ENCODE data around the gene GPS1.

GPS1 gene

GRCh38 chr17:82055965-82056728 is 4.4 kb downstream of the GPS1 start:
- FAIRE-seq (no peak), DNase-seq (ENCODE audit: extremely low spot score, insufficient read length, low read depth) (no peak)

DNA sequence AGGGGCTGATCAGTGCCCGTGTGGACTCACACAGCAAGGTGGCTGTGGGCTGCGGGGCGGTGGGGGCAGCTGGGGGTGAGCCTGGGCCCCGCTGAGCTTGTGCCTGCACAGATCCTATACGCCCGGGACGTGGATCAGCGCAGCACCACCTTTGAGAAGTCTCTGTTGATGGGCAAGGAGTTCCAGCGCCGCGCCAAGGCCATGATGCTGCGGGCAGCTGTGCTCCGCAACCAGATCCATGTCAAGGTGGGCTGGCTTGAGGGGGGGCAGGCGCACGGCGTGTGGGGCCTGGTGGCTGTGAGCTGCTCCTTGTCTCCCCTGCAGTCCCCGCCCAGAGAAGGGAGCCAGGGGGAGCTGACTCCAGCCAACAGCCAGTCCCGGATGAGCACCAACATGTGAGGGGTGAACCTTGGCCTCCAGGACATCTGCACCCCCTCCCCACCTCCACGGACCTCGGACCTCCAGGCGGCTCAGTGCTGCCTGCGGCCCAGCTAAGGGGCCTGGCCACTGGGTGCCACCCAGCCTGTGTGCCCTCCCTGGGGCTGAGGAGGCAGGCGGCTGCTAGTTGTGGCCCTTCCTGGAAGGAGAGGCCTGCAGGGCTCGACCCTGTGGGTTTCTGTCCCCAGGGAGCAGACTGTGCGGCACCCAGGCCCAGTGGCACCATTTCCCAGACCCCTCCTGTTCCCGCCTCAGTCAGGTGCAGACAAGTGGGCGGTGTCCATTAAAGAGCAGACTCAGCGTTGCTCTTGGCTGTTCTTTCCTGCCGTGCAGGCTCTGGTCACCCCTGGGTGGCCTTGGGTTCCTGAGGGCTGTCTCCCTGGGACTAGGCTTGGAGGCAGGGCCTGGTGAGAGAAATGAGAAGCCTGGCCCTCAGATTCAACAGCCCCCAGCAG is 5.3 kb downstream of the GPS1 start:
- DNase-seq (ENCODE audit: extremely low spot score, insufficient read length, low read depth): no peak
- no peak for FAIRE-seq

GRCh38 chr17:82058230-82058854 is 6.6 kb downstream of the GPS1 start:
- DNase-seq (ENCODE audit: extremely low spot score, insufficient read length, low read depth) (no peak), FAIRE-seq (no peak)

- FAIRE-seq (no peak), DNase-seq (ENCODE audit: extremely low spot score, insufficient read length, low read depth) (no peak)
Observed at GRCh38 chr17:82058855-82059249, 7.2 kb downstream of the GPS1 start.

DNA sequence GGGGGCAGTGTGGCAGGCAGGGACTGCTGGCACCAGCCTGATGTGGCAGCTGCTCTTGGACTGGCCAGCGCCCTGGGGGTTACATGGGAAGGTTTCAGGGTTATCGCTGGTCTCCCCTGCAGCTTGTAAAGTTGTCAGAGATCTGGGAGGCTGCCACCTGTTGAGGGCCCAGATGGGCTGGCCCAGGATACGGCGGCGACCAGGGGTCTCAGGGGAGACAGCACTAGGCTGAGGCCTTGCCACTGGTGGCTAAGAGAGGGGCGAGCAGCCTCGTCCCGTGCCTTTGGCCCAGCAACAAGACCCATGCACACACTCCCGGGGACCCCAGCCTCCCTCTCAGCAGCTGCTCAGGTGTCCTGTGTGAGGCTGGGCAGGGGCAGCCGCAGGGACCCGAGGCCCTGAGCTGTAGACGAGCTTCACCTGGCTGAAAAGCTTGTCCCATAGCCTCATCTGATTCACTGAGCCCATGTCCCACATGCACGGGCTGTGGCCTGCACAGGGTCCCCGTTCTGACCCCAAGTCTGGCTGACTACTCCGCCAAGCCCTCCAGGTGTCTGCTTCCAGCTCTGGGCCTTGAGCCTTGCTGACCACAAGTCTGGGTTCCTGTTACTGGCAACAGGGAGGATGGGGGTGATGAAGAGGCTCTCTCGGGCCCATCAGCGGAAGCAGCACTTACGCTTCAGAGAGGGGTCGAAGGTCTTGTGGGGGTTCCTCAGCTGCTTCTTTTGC is 7.7 kb downstream of the GPS1 start:
- DNase-seq (ENCODE audit: extremely low spot score, insufficient read length, low read depth) (no peak), FAIRE-seq (no peak)

DNA sequence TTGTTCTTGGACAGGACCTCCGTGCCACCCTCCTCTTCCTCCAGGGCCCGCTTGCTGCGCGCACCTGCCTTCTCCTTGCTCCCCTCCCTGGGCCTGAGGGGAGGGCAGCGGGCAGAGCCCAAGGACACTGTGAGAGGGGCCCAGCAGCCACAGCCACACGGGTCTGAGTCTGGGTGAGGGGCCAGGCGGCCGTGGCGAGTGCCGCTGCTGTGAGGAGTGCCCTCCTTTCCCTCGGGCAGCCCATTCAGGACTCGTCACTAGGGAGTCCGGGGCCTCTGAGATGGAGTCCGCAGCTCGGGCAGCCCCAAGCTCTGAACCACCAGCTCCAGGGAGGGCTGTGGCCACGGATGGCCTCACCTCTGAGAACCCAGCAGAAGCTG is 8.3 kb downstream of the GPS1 start:
- no peak for DNase-seq (ENCODE audit: extremely low spot score, insufficient read length, low read depth)
- no peak for FAIRE-seq

GRCh38 chr17:82060614-82061013 is 8.9 kb downstream of the GPS1 start:
- no peak for DNase-seq (ENCODE audit: extremely low spot score, insufficient read length, low read depth)
- FAIRE-seq: no peak

GRCh38 chr17:82061047-82061925 is 9.6 kb downstream of the GPS1 start:
- FAIRE-seq (no peak), DNase-seq (ENCODE audit: extremely low spot score, insufficient read length, low read depth) (no peak)

GRCh38 chr17:82062076-82062983 is 10.6 kb downstream of the GPS1 start:
- FAIRE-seq: no peak
- no peak for DNase-seq (ENCODE audit: extremely low spot score, insufficient read length, low read depth)

DNA sequence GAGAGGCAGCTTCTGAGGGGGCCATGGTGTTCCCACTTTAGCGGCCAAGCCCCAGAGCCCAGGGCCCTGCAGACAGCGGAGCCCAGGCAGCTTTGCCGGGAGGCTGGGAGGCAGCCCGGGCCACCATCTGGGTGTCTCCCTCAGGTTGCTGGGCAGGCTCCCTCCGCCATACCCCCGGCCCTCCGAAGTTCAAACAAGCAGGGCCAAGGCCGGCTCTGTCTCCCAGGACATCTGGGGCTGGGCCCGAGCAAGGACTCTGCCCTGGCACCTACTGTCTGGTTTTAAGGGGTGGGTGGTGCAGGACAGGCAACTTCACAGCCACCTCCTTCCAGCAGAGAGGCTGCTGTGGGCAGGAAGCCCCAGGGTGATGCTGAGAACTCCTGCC is 11.3 kb downstream of the GPS1 start:
- no peak for FAIRE-seq
- DNase-seq (ENCODE audit: extremely low spot score, insufficient read length, low read depth): no peak

GRCh38 chr17:82063424-82064415 is 12.0 kb downstream of the GPS1 start:
- no peak for FAIRE-seq
- DNase-seq (ENCODE audit: extremely low spot score, insufficient read length, low read depth): no peak

DNA sequence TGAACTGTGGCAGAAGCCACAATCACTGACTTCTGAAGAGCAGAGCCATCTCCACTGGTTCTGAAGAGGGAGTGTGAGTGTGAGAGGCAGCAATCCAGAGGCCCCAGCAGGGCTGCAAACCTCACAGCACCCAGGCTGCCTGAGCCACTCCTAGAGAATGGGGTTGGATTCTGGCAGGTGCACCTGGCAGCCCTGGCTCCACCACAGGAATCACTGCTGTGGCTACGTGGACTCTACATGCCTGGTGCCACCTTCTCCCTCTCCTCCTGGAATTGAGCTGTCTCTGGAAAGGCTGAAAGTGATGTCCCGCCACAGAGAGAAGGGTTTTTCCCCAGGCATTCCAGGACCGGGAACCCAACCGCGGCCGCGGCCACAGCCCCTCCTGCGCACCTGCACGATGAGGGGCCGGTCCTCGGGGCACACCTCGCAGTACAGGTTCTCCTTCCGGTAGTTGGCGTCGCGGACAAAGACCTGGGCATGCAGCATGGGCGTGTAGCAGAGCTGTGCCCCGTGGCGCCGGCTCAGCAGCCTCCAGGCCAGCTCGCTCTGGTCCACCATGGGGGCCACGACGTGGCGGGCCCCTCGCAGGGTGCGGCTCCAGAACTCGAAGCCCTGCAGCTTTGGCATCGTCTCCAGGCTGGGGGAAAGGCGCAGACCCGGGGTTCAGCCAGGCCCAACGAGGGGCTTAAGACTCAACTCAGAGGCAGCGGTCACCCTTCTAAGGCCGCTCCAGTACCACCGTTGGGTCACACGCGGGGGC is 12.9 kb downstream of the GPS1 start:
- FAIRE-seq (no peak), DNase-seq (ENCODE audit: extremely low spot score, insufficient read length, low read depth) (no peak)

- FAIRE-seq: no peak
- DNase-seq (ENCODE audit: extremely low spot score, insufficient read length, low read depth): no peak
Observed at GRCh38 chr17:82065193-82065637, 13.5 kb downstream of the GPS1 start.

DNA sequence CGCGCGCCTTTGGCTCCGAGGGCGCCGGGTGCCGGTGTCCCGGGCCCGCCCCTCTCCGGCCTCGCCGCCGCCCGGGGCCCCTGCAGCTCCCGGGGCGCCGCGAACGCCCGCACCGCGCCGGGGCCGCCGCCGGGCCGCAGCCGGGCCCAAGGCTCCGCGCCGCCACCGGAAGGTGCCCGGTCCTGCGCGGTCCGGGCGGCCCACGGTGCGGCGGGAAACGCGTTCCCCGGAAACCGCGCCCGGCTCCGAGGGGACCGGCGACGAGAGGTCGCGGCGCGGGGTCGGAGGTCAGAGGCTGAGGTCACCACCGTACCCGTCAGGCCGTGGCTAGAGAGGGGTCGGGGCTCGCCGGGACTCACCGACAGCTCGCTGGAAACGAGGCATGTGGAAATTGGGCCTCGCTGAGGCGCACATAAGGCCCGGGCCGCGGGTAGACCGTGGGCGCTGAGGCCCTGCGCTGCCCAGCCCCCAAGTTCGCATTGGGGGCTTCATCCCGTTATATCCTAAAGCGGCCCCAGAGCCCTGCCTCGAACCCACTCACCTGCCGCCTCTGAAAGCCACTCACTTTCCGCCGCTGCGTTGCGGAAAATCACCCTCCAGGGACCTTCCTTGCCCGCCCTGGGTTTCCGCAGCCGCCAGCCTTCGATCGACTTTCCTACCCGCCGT is 14.1 kb downstream of the GPS1 start, which contains the start of gene DUS1L:
Gene DUS1L, minus strand, starts transcription at position 167 of the 666 bp plus-strand sequence. CDS start 745 bp downstream, outside the sequence.
- DNase-seq (ENCODE audit: extremely low spot score, insufficient read length, low read depth): peak; percentile 84
- FAIRE-seq: no peak

- no peak for FAIRE-seq
- DNase-seq (ENCODE audit: extremely low spot score, insufficient read length, low read depth): no peak
Observed at GRCh38 chr17:82070611-82071010, 18.9 kb downstream of the GPS1 start.

GRCh38 chr17:82072827-82073226 is 21.1 kb downstream of the GPS1 start:
- FAIRE-seq: no peak
- no peak for DNase-seq (ENCODE audit: extremely low spot score, insufficient read length, low read depth)

Data from GM18507 (cell line).